NCI-H524 (cell line): Measurements from ENCODE around the gene DSCAML1.

Experiments used
- DNase-seq, 2 experiments: peaks; one replicate each; lab custom pipeline; 2025; lab: John Stamatoyannopoulos, UW

Gene DSCAML1

DNA sequence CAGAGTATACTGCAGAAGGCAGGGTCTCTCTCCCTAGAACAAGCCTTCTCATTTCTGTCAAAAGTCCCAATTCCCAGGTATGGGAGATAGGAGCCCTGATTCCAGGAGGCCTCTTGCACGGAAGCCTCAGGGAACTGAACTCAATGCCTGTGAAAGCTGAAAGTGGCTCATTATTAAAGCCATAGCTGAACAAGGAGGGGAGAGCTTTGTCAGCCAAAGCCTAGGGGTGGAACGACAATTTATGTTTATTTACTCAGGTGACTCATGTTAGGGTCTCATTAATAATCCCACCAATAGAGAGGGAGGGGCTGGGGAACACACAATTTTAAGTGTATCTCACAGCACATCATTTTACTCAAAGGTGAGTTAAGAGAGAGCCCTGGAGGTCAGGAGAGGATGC lies 44.9 kb downstream of the DSCAML1 start:
- no peak for DNase-seq

DNA sequence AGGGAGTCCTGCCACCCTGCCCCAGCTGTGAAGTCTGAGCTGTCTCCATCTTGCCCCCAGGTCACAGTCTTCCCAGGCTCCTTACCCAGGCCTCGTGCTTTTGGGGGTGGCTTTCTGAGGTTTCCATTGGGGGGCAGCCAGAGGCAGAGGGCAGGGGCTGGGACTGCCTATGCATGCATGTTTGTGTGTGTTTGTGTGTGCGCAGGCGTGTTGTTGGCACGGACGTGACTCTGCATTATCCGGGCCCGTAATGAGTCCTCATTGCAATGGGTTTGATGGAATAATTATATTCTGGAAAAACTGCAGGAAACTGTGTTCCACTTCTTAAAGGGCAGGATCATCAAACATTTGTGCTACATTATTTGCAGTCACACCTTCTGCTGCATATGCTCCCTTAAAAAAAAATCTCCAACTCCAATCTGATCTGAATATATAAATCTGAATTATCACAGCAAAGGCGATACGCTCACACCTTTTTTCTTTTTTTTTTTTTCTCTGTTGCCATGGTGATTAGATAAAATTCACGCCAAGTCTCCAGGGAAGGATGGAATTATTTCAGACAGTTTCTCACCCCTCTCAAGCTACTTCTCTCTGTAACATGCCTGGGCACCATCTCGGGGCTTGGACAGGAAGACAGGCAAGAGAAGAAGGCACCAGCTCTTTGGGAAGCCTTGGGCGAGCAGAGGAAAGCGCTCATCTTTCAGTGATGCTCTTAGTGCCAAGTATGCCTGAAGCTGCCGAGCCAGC lies 45.9 kb downstream of the DSCAML1 start:
- no peak for DNase-seq

DNA sequence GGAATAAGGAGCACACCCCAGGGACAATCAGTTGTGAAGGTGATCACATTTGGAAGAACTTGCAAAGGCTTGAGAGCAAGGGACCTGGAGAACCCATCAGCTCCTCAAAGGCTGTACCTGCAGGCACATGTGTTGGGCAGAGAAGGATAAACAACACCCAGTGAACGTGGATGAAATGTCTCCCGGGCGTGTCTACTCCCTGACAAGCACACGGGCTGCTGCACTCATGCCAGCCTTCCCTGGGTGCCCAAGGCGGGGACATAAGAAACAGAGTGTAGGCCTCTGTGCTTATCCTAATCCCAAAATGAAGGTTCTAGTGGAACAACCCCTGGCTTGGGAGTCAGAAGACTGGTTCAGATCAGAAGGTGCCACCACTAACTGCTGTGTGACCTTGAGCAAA lies 46.7 kb downstream of the DSCAML1 start:
- DNase-seq = no peak

DNA sequence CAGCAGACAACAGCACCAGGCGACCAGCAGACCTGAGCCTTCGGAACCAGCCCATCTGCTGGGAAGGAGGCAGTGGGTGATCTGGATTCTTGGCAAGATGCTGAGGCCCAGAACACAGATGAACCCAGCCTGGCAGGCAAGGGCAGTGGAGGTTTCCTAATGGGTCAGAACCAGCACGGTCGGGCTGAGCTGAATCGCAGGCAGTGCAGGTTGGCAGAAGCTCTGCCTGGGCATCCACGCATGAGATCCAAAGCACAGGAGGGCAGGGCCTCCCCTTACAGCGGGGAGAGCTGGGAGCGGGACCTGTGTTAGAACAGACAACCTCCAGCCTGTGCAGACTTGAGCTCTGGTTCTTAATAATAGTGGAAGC lies 47.5 kb downstream of the DSCAML1 start:
- DNase-seq = no peak

DNA sequence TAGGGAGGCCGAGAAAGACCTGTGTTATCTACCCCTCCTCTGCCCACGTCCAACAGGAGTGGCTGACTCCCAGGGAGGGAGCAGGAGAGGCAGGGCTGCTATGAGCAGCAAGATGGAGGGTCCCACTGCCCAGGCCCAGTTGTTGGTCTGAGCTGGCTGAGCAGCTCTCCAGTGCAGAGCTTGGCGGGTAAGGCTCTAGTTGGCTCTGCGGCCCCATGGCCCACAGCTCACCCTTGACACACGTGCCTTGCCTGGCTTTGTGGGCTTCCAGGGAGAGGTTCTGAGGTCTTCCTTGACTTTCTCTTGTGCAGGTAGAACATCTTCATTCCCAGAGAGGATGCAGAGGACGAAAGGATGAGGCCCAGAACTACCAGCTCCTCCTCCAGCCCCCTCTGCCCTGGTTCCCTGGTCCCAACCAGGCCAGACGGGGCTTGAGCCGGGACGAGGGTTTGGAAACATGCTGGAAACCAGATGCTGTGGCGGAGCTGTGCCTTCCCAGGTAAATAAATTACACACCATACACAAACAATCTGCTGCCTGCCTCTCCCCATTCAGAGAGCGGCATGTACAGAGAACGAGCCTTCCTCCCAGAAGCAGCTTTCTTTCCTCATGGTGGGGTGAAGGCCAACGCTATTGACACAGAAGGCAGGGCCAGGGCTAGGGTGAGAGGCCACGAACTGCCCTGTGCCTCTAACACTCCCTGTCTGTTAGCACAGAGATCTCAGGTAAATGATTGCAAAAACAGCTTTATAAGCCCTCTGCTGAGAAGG lies 48.1 kb downstream of the DSCAML1 start:
- no peak for DNase-seq

DNA sequence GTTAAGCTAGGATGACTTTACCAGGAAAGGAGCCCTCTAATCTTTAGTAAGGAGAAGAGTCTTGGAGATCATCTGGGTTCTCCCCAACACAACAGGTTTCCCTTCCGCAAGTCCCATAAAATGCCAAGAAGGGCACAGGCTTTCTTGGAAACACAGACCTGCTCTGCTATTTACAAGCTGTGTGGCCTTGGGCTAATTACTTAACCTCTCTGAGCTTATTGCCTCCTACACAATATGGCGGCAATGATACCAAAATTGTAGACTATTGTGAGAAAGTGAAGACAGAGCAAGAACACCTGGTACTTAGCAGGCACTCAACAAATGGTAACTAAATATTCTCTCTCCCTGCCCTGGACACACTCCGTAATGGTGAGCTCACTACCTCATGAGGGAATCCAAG lies 49.1 kb downstream of the DSCAML1 start:
- DNase-seq = no peak

DNA sequence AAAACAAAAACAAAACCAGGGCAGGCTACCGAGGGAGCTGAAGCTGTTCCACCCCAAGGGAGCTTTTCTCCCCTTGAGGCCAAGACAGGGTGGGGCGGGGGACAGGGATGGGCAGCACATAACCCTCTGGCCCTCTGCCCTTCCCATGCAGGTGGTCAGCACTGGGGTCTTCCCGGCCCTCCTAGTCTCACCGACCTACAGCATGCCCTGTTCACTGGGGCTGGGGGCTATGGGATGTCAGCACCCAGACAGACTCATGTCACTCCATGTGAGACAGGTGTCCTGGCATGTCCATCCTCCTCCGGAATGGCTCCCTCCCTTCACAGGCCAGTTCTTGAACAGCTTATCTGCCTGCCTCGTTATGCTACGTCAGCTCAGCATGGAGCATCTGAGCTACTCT lies 51.7 kb downstream of the DSCAML1 start:
- peak in 1 of 2 experiments; percentile 19 for DNase-seq

DNA sequence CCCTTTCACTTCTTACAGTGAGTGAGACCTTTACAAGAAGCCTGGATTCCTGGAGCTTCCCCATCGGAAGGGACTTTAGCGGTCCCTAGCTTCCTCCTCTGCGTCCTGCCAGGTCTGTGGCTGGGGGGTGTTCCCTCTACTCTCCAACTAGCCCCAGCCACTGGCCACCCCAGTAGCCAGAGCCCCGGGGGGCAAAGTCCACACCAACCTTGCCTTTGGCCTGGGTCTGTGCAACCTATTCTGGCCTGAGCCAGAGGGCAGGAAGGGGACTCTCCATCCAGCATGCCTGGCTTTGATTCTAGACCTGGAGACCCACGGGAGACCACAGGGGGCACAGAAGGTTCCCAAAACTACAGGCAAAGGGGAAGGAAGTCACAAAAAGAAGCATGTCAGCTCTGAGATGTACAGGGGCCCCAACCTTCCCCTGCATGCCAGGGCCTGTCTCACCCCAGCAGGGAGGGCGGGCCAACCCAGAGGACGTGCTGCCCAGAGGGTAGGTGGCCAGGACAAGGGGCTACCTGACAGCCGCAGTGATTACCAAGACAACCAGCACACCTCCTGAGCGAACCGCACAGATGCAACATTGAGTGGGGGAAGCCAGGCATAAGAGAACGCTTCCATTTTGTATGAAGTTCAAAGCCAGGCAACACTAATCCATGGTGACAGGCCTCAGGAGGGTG lies 52.4 kb downstream of the DSCAML1 start:
- no peak for DNase-seq

DNA sequence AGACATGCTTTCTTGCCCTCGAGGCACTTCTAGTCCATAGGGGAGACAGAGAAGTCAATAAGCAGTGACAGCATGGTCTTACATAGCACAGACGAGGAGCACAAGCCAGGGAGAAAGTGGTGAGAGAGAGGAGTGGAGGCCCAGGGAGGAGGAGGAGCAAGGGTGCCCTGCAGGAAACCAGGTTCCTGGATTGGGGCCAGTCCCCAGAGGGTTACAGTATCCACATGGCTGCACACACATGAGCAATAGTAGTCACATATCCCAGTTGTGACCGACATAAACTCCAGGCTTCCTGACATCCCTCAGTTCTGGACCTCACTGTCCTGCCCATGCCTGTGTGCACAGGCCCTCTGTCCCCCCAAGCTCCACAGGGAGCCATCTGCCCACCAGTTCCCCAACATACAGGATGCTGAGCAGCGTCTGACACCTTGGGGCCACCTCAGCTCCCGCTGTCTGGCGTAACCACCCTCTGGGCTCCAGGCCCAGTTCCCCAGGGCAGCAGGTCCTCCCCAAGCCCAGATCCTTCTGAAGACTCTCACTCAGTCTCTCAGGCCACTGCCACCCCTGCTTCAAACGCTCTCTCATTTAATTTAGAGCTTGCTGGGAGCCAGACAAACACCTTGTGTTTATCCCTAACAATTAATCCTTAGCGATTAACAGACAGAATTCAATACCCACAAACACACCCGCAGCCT lies 53.7 kb downstream of the DSCAML1 start:
- peak in 1 of 2 experiments; percentile 58 for DNase-seq

DNA sequence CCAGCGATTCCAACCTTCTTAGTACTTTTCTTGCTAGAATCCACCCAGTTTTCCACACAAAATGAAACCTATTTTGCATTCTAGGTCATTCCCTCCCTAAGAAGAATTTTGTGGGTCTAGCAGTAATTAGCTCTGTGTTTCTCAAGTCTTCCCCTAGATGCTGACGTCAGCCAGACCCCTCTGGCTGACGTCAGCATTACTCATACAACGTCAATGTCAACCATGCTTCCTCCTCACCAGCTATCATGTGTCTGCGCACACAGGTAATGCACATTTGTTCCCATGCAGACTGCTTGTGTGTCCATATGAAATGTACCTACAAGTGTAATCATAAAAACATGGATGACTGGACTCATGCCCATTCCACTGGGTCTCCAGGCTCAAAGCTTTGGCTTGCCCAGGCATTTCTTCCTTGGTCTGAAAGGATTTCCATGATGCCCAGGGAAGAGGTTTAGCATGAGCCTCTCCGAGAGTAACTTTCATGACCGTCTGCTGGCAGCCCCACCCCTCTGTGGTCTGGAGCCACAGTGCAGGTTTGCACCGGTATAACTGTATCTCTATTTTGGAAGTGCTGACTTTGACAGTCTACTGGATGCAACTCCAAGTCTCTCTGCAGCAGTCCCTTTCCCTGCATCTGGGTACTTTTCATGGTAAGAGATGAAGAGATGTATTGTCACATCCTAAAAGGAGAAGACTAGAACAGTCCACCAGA lies 58.6 kb downstream of the DSCAML1 start:
- DNase-seq = no peak

DNA sequence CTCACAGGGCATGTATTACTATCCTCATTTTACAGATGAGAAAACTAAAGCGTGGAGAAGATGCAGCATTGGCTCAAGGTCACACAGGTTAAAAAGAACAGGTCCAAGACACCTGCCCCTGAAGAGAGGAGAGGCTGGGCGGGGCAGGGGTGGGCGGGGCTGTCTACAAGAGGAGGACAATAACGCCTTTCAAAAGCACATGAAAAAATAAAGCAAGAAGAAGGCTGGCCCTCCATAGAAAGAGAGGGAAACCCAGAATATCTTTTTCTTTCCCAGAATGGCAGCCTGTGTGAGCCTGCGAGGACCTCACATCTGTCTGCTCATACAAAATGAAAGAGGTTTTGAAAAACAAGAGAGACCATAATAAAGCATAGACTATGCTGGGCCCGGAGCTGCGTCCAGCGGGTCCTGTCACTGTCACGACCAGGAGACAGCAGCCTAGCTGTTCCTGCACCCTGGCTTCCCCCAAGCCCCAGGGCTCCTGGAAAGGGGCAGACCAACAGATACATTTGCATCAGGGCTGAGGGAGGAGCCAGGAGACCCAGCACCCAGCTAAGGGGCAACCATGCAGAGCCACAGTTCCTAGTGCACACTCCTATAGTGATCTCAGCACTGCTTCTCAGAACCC lies 61.6 kb downstream of the DSCAML1 start:
- no peak for DNase-seq

DNA sequence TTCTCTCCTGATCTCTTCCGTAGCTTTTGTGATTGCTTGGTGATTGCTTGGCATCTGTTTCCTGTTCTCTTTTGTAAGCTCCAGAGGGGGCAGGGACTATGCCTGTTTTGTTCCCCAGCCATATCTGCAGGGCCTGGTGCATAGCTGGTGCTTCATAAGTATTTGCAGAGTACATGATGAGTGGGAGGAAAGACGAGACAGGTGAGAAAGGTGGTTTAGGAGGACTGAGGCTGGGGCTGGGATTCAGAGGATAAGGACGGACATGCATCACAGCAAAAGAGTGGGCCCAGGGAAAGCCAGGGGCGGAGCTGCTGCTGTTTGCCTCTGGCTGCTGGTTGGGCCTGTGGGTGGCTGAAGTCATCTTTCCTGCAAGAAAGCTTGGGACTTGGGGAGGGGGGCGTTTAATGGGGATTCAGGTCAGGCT lies 62.4 kb downstream of the DSCAML1 start:
- DNase-seq = peak in 1 of 2 experiments; percentile 36

DNA sequence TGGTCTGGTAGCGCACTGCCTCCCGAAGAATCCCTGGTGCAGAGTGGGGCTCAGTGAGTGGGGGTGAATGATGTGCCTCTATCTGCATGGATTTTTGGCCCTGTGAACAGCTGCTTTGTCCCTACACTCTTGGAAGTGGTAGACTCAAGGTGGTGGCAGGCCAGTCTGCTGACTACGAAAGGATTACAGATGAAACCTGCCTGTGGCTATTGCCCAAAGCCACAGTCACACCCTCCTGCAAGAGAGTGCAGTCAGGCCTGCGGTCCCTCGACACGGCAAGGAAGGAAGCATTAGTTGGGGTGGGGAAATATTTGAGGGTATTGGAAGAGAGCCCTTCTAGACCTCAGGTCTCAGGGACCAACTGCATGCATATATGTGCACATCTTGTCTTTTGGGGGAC lies 63.7 kb downstream of the DSCAML1 start:
- no peak for DNase-seq

DNA sequence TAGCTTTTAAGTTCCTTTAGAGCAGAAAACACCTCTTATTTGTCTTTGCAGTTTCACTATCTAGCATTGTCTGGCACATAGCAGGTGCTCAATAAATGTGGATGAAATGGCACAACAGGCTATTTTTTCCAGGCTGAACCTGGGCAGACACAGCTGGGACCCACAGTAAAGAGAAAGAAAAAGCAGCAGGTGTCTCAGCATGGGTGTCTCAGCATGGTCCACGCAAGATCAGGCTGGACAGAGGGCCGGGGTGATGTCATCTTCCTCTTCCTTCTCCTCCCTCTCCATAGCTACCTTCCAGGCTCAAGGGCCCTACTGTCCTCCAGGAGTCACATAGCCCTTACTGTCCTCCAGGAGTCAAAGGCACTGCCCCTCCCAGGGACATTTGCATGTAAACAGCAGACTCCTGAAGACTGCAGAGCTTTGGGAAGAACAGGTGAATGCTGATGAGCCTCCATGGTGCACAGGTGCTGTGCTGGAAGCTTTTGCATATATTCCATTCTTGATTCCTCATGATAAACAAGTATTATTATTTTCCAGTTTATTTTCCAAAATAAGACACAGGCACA lies 65.2 kb downstream of the DSCAML1 start:
- DNase-seq = no peak

DNA sequence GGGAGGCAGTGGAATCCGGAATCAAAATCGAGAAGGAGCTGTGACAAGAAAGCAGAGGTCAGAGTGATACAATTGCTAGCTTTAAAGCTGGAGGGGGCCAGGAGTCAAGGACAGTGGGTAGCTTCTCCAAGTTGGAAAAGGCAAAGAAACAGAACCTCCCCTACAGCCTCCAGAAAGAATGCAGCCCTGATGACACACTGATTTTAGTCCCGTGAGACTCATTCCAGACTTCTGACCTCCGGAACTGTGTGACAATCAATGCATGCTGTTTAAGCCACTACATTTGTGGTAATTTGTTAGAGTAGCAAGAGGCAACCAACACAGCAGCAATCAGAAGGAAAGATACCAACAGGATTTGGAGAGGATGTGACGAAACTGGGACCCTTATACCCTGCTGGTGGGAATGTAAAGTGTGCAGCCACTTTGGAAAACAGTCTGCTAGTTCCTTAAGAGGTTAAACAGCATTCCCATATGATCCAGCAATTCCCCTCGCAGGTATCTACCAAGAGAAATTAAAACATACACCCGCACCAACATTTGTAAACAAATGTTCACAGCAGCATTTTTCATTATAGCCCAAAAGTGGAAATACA lies 66.7 kb downstream of the DSCAML1 start:
- DNase-seq = no peak

DNA sequence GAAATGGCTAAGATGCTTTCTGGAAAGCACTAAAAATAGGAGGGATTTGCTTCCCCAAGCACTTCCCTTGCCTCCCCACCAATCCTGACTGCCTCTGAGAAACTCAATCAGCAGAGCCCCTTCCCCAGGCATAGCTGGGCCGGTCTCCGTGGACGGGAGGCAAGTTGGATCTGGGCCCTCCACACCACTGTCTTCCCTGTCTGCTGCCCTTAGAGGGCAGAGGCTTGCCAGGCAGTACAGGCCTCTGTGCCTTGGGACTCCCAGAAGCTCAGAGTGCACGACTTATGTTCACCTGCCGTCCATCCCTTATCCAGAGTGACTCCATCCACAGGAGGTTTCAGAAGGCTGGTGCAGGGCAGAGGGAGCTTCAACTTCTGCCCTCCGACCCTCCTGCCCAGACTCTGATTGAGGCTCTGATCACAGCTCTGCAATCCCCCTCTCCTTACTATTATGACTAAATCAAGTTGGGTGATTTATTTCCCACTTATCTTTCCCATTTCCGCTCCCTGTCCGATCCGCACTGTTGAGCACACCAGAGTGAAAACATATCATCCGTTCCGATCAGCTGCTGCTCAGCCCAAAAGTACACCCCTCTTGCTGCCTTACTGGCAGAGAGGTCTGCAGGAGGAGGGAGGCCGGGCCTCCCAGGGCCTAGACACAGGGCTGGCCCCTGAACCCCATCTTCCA lies 71.8 kb downstream of the DSCAML1 start:
- DNase-seq = no peak

DNA sequence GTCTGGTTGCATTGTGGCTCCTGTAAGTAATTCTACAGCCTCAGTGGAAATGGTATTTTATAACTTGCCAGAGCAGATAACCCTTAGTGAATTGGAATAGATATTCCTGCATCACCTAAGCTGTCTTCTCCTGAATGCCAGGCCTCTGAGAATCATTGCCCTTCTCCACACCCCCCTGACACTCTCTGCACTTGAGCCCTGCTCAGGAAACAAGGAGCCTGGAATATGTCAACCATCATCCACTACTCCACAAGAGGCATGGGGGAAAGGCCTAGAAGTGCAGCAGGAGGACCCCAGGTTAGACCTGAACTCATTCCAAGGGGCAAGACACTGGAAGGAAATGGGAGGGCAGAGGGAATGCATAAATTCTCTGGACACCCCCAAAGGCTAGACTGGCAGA lies 72.4 kb downstream of the DSCAML1 start:
- DNase-seq = no peak

DNA sequence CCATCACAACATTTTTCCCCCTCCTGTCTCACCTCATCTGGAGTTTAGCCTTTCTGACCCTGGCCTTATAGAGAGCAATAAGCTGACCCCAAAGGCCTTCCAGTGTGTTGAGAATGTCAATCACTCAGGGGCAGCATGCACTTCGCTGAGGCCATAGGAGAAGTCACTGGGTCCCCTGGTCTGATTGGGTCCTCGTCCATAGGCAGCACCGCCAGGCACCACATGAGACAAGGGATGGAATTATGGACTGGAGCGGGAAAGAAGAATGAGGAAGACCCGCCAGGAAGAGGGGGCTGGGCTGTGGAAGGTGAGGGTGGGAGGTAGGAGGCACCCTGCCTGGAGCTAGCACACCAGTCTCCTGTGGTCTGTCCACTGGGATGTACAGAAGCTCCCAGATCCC lies 72.9 kb downstream of the DSCAML1 start:
- DNase-seq = no peak

DNA sequence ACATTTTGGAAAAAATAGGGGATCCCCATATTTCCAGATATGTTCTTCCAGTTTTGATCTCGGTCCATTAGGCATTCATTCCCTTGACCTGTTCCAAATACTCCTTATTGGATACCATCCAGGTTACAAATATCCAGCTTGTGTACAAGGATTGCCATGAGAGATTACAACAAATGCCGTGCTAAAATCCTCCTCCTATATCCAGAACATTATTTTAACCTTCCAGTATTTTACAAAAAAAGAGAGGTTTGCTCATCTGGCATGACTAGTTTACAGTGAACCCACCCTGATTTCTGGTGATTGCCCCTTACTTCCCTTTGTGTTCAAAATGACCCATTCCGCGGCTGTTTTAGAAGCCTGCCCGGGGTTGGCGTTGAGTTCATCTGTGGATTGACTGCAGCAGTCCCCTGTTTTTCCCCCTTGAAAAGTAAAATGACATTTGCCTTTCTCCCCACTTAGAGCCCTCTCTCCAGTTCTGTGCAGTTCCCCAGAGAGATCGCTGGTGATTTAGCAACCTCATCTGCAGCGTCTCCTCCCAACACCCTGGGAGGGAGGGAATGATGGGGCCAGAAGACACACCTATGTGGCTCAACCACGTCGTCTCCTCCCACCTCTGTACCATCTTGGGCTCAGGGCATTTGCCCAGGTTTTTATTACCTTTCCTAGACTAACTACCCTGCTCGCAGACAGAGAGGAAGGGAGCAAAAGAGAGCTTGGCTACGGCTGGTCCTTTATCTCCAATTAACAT lies 73.6 kb downstream of the DSCAML1 start:
- DNase-seq = no peak
